Lung (tissue), 12 donors: ENCODE data around the gene SIN3A. TPM values are rescaled to one million over a fixed set of nuclear protein-coding genes. Genes with fewer than 3 reads are reported as not detected.

Experiments used
- ATAC-seq: fragments of 200-7000 bp; cut with Tn5 transposase; one replicate; pipeline ENCODE4 v1.9.1; 2020; ENCODE audit warnings: moderate number of reproducible peaks; ENCODE audit not compliant: insufficient read depth, low FRiP score
- DNase-seq, 3 donors: peaks; one replicate each; pipeline ENCODE4 v3.0.0-alpha.2; 2013 to 2017
- H3K27ac ChIP-seq, 2 donors: one replicate each; pipeline ENCODE4 v1.5.1; 2013; ENCODE audit warnings: mild to moderate bottlenecking in 2 of 2, moderate library complexity in 2 of 2, control low read depth in 1 of 2, inconsistent platforms in 1 of 2, low read depth in 1 of 2, low read length in 1 of 2
- H3K27me3 ChIP-seq, 3 donors: one replicate each; pipeline ENCODE4 v1.5.1; 2013; ENCODE audit warnings: low read length in 2 of 3; ENCODE audit not compliant: control insufficient read depth in 3 of 3, insufficient read depth in 3 of 3
- H3K36me3 ChIP-seq, 4 donors: one replicate each; pipeline ENCODE4 v1.5.1; 2013; ENCODE audit warnings: low read length in 4 of 4, mild to moderate bottlenecking in 1 of 4, moderate library complexity in 1 of 4; ENCODE audit not compliant: control insufficient read depth in 4 of 4, insufficient read depth in 4 of 4
- H3K4me1 ChIP-seq, 5 donors: one replicate each; pipeline ENCODE4 v1.5.1; 2013; ENCODE audit warnings: low read length in 5 of 5, mild to moderate bottlenecking in 2 of 5, moderate library complexity in 1 of 5; ENCODE audit not compliant: control insufficient read depth in 5 of 5, insufficient read depth in 5 of 5
- H3K4me3 ChIP-seq: one replicate; pipeline ENCODE4 v1.5.1; 2013; ENCODE audit warnings: mild to moderate bottlenecking, control low read depth, moderate library complexity
- H3K9ac ChIP-seq, 2 donors: one replicate each; pipeline ENCODE4 v1.5.1; 2013; ENCODE audit warnings: low read length in 2 of 2, control low read depth in 1 of 2; ENCODE audit not compliant: insufficient read depth in 1 of 2
- H3K9me3 ChIP-seq, 4 donors: one replicate each; pipeline ENCODE4 v1.5.1; 2013; ENCODE audit warnings: low read length in 3 of 4, mild to moderate bottlenecking in 1 of 4, moderate library complexity in 1 of 4; ENCODE audit not compliant: control insufficient read depth in 4 of 4, insufficient read depth in 3 of 4
- WGBS, 2 donors: extraction: QIAGEN DNeasy Blood & Tissue Kit; methylation state at CpG; one replicate each; pipeline ENCODE4 v1.1.7; 2013; 5-methylcytosine and 5-hydroxymethylcytosine counted together
- polyA plus RNA-seq, 2 donors: library from polyadenylated mRNA; stranded (reverse); fragments of 200-250 nt; gene quantifications; one replicate each; pipeline ENCODE4 v1.2.1, GENCODE V29; 2013
- total RNA-seq, 2 donors: library from RNA; depleted of rRNA in 1 of 2; stranded (reverse); fragments of >200 nt in 1 of 2; gene quantifications; one replicate each; pipeline ENCODE4 v1.2.1, GENCODE V29; 2014 to 2021
- TF ChIP-seq, protein P1 (sequence below): IDR thresholded peaks from 2 replicates; pipeline ENCODE4 v1.5.1; 2012; ENCODE audit warnings: mild to moderate bottlenecking; ENCODE audit errors: control extremely low read depth, extremely low read depth
- donor health status: control.
- donor health status: control.
- donor health status: Bipolar disorder and iron deficiency.
- donor health status: healthy.
- donor health status: DM: yes; HTN: yes; CAD: no.

The SIN3A gene
- total and polyA plus RNA-seq, 4 donors = 9.8 to 86.1 (median 43.0) TPM

DNA sequence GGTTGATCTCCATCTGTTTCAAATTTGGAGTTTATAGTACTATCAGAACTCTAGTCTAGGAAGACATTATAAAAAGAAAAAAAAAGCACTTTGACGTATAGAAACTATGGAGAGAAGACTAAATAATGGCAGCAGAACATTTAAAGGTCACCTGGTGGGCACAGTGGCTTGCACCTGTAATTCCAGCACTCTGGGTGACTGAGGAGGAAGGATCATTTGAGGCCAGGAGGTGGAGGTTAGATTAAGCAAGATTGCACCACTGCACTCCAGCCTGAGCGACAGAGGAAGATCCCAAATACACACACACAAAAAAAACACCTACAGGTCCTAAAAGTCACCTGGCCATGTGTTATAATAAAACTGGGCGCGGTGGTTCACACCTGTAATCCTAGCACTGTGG is 13.8 kb downstream of the SIN3A start:
- H3K9me3 ChIP-seq = no peaks in the 10 kb centered on the region
- TF ChIP-seq, protein P1, sequence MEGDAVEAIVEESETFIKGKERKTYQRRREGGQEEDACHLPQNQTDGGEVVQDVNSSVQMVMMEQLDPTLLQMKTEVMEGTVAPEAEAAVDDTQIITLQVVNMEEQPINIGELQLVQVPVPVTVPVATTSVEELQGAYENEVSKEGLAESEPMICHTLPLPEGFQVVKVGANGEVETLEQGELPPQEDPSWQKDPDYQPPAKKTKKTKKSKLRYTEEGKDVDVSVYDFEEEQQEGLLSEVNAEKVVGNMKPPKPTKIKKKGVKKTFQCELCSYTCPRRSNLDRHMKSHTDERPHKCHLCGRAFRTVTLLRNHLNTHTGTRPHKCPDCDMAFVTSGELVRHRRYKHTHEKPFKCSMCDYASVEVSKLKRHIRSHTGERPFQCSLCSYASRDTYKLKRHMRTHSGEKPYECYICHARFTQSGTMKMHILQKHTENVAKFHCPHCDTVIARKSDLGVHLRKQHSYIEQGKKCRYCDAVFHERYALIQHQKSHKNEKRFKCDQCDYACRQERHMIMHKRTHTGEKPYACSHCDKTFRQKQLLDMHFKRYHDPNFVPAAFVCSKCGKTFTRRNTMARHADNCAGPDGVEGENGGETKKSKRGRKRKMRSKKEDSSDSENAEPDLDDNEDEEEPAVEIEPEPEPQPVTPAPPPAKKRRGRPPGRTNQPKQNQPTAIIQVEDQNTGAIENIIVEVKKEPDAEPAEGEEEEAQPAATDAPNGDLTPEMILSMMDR = no peak
- no peak for ATAC-seq

DNA sequence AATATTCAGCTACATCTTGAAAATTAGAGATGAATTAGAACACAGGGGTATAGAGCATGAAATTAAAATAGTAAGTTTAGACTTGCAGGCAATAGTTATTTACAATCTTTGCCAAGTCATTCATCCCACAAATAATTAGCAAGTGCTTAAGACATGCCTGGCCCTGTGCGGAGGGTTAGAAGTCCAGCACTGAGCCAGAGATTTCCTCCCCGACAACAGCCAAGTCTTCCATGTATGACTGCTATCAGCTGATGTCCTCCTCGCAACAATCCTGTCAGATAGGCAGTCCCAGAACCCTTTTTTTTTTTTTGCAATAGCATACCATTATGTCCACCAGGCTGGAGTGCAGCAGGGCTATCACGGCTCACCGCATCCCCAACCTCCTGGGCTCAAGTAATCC is 14.6 kb downstream of the SIN3A start:
- peak; percentile 32 to 78 (median 55) for DNase-seq
- 83 to 90% methylated on average over 5 of the region's 5 CpGs for WGBS, 2 donors
- ATAC-seq = no peak

More for the DNA sequence above, 13.8 kb downstream of the SIN3A start:
- H3K4me1 ChIP-seq = peaks cover 0 to 3% (median 0%) of the 10 kb centered on the region in 5 donors
- H3K4me3 ChIP-seq = no peak overlapping the region
- H3K27me3 ChIP-seq = no peaks in the 10 kb centered on the region
- no peak overlapping the region for H3K9ac ChIP-seq
- 85 to 94% methylated on average over 4 of the region's 4 CpGs for WGBS, 2 donors
- no peak overlapping the region for H3K27ac ChIP-seq
- H3K36me3 ChIP-seq = peaks cover 0 to 11% (median 2%) of the 10 kb centered on the region in 4 donors
- no peak for DNase-seq

GRCh38 chr15:75431682-75432081 is 19.8 kb downstream of the SIN3A start:
- 46 to 59% methylated on average over 1 of the region's 1 CpG for WGBS, 2 donors
- TF ChIP-seq, protein P1 = no peak
- H3K4me1 ChIP-seq = no peaks in the 10 kb centered on the region
- no peaks in the 10 kb centered on the region for H3K27me3 ChIP-seq
- ATAC-seq = no peak
- no peak for DNase-seq
- H3K9me3 ChIP-seq = no peaks in the 10 kb centered on the region
- no peak overlapping the region for H3K27ac ChIP-seq
- no peak overlapping the region for H3K4me3 ChIP-seq
- H3K9ac ChIP-seq = no peak overlapping the region
- peaks cover 6 to 19% (median 10%) of the 10 kb centered on the region in 4 donors for H3K36me3 ChIP-seq

More for the DNA sequence above, 14.6 kb downstream of the SIN3A start:
- Histone ChIP-seq H3K9ac (no peak overlapping the region), H3K4me1 (peaks cover 0 to 3% (median 0%) of the 10 kb centered on the region in 5 donors), H3K27ac (no peak overlapping the region), H3K27me3 (no peaks in the 10 kb centered on the region), H3K4me3 (no peak overlapping the region), H3K36me3 (peaks cover 0 to 10% (median 2%) of the 10 kb centered on the region in 4 donors), H3K9me3 (no peaks in the 10 kb centered on the region)
- TF ChIP-seq, protein P1 = no peak

- TF ChIP-seq, protein P1 = no peak
- WGBS, 2 donors = 82 to 91% methylated on average over 2 of the region's 2 CpGs
- H3K27ac ChIP-seq = no peak overlapping the region
- H3K4me1 ChIP-seq = no peaks in the 10 kb centered on the region
- H3K4me3 ChIP-seq = no peak overlapping the region
- no peaks in the 10 kb centered on the region for H3K27me3 ChIP-seq
- no peak overlapping the region for H3K9ac ChIP-seq
- H3K9me3 ChIP-seq = no peaks in the 10 kb centered on the region
- no peak for ATAC-seq
- peaks cover 6 to 19% (median 12%) of the 10 kb centered on the region in 4 donors for H3K36me3 ChIP-seq
- no peak for DNase-seq
Observed at GRCh38 chr15:75431270-75431669, 20.2 kb downstream of the SIN3A start.
